GM19025 (cell line): ENCODE measurements around the gene THAP7.
"Not testable (repeated sequence)": the region's sequence is repeated elsewhere in the genome, so short reads cannot be mapped to it uniquely, and the experiment has no call there.

Experiments used
- ATAC-seq: cut with Tn5 transposase; IDR thresholded peaks from one replicate; pipeline ENCODE4 v1.9.1; 2021; ENCODE audit warnings: mild to moderate bottlenecking, low read depth, moderate library complexity; ENCODE audit not compliant: unreplicated experiment

The THAP7 gene

GRCh38 chr22:21001601-21002325, at the start of gene THAP7:
Gene THAP7 (minus strand): TSS chr22:21002118. CDS start chr22:21001911, 207 bp downstream.
- ATAC-seq, result peak; percentile 78

- ATAC-seq, result no peak
Measured at GRCh38 chr22:21051145-21051830, 49.4 kb upstream of the THAP7 start.

GRCh38 chr22:21048965-21049364, 47.0 kb upstream of the THAP7 start:
- not testable (repeated sequence) for ATAC-seq

- not testable (repeated sequence) for ATAC-seq
Measured at GRCh38 chr22:21048448-21048847, 46.5 kb upstream of the THAP7 start.

- ATAC-seq, result no peak
Measured at GRCh38 chr22:21047730-21048129, 45.8 kb upstream of the THAP7 start.

- ATAC-seq, result no peak
Measured at GRCh38 chr22:21047035-21047661, 45.2 kb upstream of the THAP7 start.

- ATAC-seq, result peak; percentile 86
Measured at GRCh38 chr22:21045585-21046294, 43.8 kb upstream of the THAP7 start, which contains the start of gene LRRC74B. Gene LRRC74B (plus strand): TSS chr22:21045946. CDS start chr22:21045987, 41 bp downstream.

- ATAC-seq, result no peak
Measured at GRCh38 chr22:21044931-21045584, 43.1 kb upstream of the THAP7 start.

GRCh38 chr22:21043860-21044535, 42.1 kb upstream of the THAP7 start:
- no peak for ATAC-seq

GRCh38 chr22:21042978-21043859, 41.3 kb upstream of the THAP7 start:
- no peak for ATAC-seq

- no peak for ATAC-seq
Measured at GRCh38 chr22:21041937-21042336, 40.0 kb upstream of the THAP7 start.

GRCh38 chr22:21039158-21039557, 37.2 kb upstream of the THAP7 start:
- ATAC-seq, result not testable (repeated sequence)

GRCh38 chr22:21038405-21038804, 36.5 kb upstream of the THAP7 start:
- ATAC-seq, result no peak

- ATAC-seq, result no peak
Measured at GRCh38 chr22:21034989-21035388, 33.1 kb upstream of the THAP7 start.

- ATAC-seq, result no peak
Measured at GRCh38 chr22:21033895-21034294, 32.0 kb upstream of the THAP7 start.

GRCh38 chr22:21032868-21033688, 31.2 kb upstream of the THAP7 start:
- no peak for ATAC-seq

- ATAC-seq, result no peak
Measured at GRCh38 chr22:21032037-21032867, 30.3 kb upstream of the THAP7 start, which contains the start of gene SLC7A4. Gene SLC7A4 (minus strand): TSS chr22:21032561. CDS start chr22:21031812, 749 bp downstream.
